ENCODE measurements around the gene ECPAS. TPM values are rescaled to one million over a fixed set of nuclear protein-coding genes. Genes with fewer than 3 reads are reported as not detected.

The ECPAS gene
- total RNA-seq, 1 experiment from 2014 or later, result 69.4 TPM

DNA sequence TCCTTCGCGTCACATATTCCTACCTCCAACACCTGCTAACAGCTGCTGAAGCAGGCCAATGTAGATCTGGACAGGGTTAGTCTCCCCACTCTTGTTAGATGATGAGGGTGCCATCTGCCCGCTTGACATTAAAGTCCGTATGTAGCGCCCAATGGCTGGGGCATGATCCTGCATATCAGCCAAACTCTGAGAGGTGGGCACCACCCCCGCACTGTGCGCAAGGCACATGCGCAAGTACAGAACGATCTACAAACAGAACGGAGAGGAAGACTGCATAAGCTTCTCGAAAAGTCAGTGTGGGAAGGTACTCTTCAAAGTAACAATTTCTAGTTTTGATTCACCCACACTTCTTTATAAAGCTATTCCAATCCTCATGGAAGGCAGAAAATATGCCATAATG lies 69.8 kb downstream of the ECPAS start:
- no peaks in the 10 kb centered on the region for H3K9me3 ChIP-seq (ENCODE audit: control insufficient read depth, insufficient read depth, low read depth, low read length)
- H3K4me1 ChIP-seq (ENCODE audit: control insufficient read depth, insufficient read depth, low read length), result no peaks in the 10 kb centered on the region
- no peak overlapping the region for H3K4me3 ChIP-seq (ENCODE audit: low read depth in 2 of 2, low read length in 2 of 2)
- DNase-seq (ENCODE audit: low read depth, low spot score) (no peak), ATAC-seq (no peak)
- CTCF ChIA-PET, result no interaction called here
- in situ Hi-C loops (cut with HindIII; ENCODE audit: low pct_unique_long_range_greater_than_20kb, low sequenced_read_pairs), result no loop called here
- TF ChIP-seq, protein P1, sequence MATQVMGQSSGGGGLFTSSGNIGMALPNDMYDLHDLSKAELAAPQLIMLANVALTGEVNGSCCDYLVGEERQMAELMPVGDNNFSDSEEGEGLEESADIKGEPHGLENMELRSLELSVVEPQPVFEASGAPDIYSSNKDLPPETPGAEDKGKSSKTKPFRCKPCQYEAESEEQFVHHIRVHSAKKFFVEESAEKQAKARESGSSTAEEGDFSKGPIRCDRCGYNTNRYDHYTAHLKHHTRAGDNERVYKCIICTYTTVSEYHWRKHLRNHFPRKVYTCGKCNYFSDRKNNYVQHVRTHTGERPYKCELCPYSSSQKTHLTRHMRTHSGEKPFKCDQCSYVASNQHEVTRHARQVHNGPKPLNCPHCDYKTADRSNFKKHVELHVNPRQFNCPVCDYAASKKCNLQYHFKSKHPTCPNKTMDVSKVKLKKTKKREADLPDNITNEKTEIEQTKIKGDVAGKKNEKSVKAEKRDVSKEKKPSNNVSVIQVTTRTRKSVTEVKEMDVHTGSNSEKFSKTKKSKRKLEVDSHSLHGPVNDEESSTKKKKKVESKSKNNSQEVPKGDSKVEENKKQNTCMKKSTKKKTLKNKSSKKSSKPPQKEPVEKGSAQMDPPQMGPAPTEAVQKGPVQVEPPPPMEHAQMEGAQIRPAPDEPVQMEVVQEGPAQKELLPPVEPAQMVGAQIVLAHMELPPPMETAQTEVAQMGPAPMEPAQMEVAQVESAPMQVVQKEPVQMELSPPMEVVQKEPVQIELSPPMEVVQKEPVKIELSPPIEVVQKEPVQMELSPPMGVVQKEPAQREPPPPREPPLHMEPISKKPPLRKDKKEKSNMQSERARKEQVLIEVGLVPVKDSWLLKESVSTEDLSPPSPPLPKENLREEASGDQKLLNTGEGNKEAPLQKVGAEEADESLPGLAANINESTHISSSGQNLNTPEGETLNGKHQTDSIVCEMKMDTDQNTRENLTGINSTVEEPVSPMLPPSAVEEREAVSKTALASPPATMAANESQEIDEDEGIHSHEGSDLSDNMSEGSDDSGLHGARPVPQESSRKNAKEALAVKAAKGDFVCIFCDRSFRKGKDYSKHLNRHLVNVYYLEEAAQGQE (IDR thresholded peaks at IDR 0.05; ENCODE audit: insufficient read depth in 1 of 2, low read depth in 2 of 2, low read length in 1 of 2), result no peak
- peaks cover 24% of the 10 kb centered on the region for H3K36me3 ChIP-seq (ENCODE audit: control insufficient read depth, insufficient read depth, low read length)
- intact Hi-C loops (cut with micrococcal nuclease; ENCODE audit: unreplicated experiment), result no loop called here
- BruUV-seq (replicated peaks), result no TSS peak
- POLR2A ChIA-PET, result no interaction called here
- no peak overlapping the region for H3K27ac ChIP-seq (ENCODE audit: low read length)
- H3K27me3 ChIP-seq (ENCODE audit: control insufficient read depth, insufficient read depth, low read length), result no peaks in the 10 kb centered on the region

DNA sequence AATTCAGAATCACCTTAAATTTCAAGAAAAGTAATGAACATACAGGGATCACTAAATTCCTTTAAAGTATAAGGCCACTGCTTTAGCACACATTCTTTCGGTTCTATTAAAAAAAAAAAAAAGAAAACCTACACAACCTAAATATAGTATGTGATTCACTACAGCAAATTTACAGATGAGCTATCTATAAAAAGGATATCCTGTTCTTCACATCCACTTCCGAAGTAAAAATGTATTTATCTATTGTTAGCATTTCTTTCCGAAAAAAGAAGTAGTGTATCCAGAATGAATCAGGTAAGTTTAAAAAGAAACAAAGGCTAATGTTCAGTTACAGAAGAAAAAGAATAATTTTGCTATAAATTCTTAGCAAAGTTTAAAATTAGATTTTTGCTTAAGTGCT lies 70.2 kb downstream of the ECPAS start:
- ChIA-PET POLR2A (no interaction called here), CTCF (no interaction called here)
- Histone ChIP-seq H3K27me3 (ENCODE audit: control insufficient read depth, insufficient read depth, low read length) (no peaks in the 10 kb centered on the region), H3K36me3 (ENCODE audit: control insufficient read depth, insufficient read depth, low read length) (peaks cover 22% of the 10 kb centered on the region), H3K4me1 (ENCODE audit: control insufficient read depth, insufficient read depth, low read length) (no peaks in the 10 kb centered on the region), H3K27ac (ENCODE audit: low read length) (no peak overlapping the region), H3K9me3 (ENCODE audit: control insufficient read depth, insufficient read depth, low read depth, low read length) (no peaks in the 10 kb centered on the region), H3K4me3 (ENCODE audit: low read depth in 2 of 2, low read length in 2 of 2) (no peak overlapping the region)
- ATAC-seq (no peak), DNase-seq (ENCODE audit: low read depth, low spot score) (no peak)
- in situ Hi-C loops (cut with HindIII; ENCODE audit: low pct_unique_long_range_greater_than_20kb, low sequenced_read_pairs) (no loop called here), intact Hi-C loops (cut with micrococcal nuclease; ENCODE audit: unreplicated experiment) (no loop called here)
- no TSS peak for BruUV-seq (replicated peaks)
- TF ChIP-seq, protein P2, sequence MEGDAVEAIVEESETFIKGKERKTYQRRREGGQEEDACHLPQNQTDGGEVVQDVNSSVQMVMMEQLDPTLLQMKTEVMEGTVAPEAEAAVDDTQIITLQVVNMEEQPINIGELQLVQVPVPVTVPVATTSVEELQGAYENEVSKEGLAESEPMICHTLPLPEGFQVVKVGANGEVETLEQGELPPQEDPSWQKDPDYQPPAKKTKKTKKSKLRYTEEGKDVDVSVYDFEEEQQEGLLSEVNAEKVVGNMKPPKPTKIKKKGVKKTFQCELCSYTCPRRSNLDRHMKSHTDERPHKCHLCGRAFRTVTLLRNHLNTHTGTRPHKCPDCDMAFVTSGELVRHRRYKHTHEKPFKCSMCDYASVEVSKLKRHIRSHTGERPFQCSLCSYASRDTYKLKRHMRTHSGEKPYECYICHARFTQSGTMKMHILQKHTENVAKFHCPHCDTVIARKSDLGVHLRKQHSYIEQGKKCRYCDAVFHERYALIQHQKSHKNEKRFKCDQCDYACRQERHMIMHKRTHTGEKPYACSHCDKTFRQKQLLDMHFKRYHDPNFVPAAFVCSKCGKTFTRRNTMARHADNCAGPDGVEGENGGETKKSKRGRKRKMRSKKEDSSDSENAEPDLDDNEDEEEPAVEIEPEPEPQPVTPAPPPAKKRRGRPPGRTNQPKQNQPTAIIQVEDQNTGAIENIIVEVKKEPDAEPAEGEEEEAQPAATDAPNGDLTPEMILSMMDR (IDR thresholded peaks at IDR 0.05), result no peak
- no peak for TF ChIP-seq SIN3A (IDR thresholded peaks at IDR 0.05; ENCODE audit: borderline replicate concordance, insufficient read depth, low read depth, low read length)
- TF ChIP-seq, protein P1 (IDR thresholded peaks at IDR 0.05; ENCODE audit: insufficient read depth in 1 of 2, low read depth in 2 of 2, low read length in 1 of 2), result no peak
- TF ChIP-seq POLR2AphosphoS5 (IDR thresholded peaks at IDR 0.05; ENCODE audit: low read depth, low read length), result no peak
- no peak for TF ChIP-seq TCF7L2 (IDR thresholded peaks at IDR 0.05; ENCODE audit: low read depth, low read length)
